H1 (cell line): ENCODE data around the gene CDS2. TPM values are rescaled to one million over a fixed set of nuclear protein-coding genes. Genes with fewer than 3 reads are reported as not detected.

Experiments used
- CBX8 ChIP-seq: fragments of 300-800, 300-1000 bp; sonication (generic); IDR thresholded peaks from 2 replicates; pipeline ENCODE4 v1.7.1; 2016; ENCODE audit warnings: low read depth, low read length, borderline replicate concordance
- CHD2 ChIP-seq: IDR thresholded peaks from 2 replicates; pipeline ENCODE4 v1.6.1; 2012; ENCODE audit warnings: low read length, improper control_type of control experiment
- CREB1 ChIP-seq: IDR thresholded peaks from 2 replicates; pipeline ENCODE4 v1.6.1; 2012; ENCODE audit warnings: inconsistent platforms
- EGR1 ChIP-seq: IDR thresholded peaks from 2 replicates; pipeline ENCODE4 v1.6.1; 2011; ENCODE audit warnings: low read depth, low read length, borderline replicate concordance
- EP300 ChIP-seq, 2 experiments: IDR thresholded peaks; 1 replicate in 1 of 2; 2 replicates in 1 of 2; pipeline ENCODE4 v1.6.1; 2011 to 2012; ENCODE audit warnings: low read depth in 2 of 2, low read length in 2 of 2, mild to moderate bottlenecking in 2 of 2, borderline replicate concordance in 1 of 2, inconsistent platforms in 1 of 2, moderate library complexity in 1 of 2
- POU5F1 ChIP-seq: IDR thresholded peaks from 2 replicates; pipeline ENCODE4 v1.6.1; 2011; ENCODE audit warnings: low read depth, mild to moderate bottlenecking, low read length, moderate library complexity
- ZNF274 ChIP-seq: IDR thresholded peaks from 2 replicates; pipeline ENCODE4 v1.7.0; 2012; ENCODE audit warnings: low read length, borderline replicate concordance; ENCODE audit errors: extremely low read depth
- polyA plus RNA-seq, 7 experiments: library from polyadenylated mRNA; depleted of rRNA in 3 of 7; stranded (reverse) in 5 of 7; unstranded in 2 of 7; fragments of >200 nt in 5 of 7; fragments of 200-250 nt in 2 of 7; gene quantifications; 1 replicate in 5 of 7; 2 replicates in 1 of 7; 4 replicates in 1 of 7; pipeline versions ENCODE4 v1.2.1 to v1.2.3, GENCODE V29; 2011 to 2013; ENCODE audit warnings: missing spikeins in 2 of 7, mixed read lengths in 2 of 7
- total RNA-seq: library from RNA; stranded (reverse); fragmentation: NEBNext Ultra II Directional; extraction: Animal tissue kit (Norgen Biotek cat#: 25700); gene quantifications from 2 replicates; pipeline ENCODE4 v1.2.1, GENCODE V29; 2021
- TF ChIP-seq, protein P1 (sequence below): IDR thresholded peaks from 2 replicates; pipeline ENCODE4 v1.6.1; 2012; ENCODE audit warnings: inconsistent platforms
- TF ChIP-seq, protein P2 (sequence below): IDR thresholded peaks from 2 replicates; pipeline ENCODE4 v1.6.1; 2011; ENCODE audit warnings: low read depth, mild to moderate bottlenecking, low read length; ENCODE audit not compliant: insufficient read depth

The CDS2 gene
- total and polyA plus RNA-seq, 2 of the 8 experiments (the other 6 are each of a cell fraction or from before 2014, with no cell fraction given): 54.0 to 56.2 TPM

DNA sequence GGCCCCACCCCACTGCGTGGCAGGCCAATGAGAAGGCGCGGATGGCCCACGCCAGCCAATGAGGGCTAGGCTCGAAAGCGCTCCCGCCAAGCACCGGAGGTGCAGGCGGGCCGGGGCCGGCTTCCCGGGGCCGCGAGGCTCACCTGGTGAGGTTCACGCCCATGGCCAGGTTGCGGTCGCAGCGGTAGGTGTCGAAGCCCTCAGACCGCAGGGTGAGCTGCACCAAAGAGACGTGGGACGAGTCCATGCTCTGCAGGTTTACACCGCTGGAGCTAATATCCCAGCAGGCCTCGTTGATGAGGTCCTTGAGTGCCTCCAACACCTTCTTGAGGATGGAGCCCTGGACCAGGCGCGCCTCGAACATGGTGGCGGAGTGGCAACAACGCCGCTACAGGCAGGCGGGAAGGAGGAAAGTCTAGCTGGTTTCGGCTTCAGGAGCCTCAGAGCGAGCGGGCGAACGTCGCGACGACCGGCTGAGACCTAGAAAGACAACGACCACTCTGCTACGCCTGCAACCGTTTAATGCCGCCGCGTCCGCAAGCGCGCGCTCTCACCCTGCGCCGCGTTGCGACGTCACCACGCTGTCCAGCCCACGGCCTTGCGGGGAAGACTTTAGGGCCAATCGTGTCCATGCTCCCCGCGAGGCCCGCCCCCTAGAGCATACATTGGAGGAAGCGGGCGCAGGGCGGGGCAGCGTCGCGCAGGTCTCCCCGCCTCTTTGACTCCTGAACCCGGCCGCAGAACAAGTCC lies 7.2 kb upstream of the CDS2 start, which contains the start of gene PCNA (continued):
- TF ChIP-seq, protein P1, sequence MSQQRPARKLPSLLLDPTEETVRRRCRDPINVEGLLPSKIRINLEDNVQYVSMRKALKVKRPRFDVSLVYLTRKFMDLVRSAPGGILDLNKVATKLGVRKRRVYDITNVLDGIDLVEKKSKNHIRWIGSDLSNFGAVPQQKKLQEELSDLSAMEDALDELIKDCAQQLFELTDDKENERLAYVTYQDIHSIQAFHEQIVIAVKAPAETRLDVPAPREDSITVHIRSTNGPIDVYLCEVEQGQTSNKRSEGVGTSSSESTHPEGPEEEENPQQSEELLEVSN: peak; percentile 89
- TF ChIP-seq CREB1: peak; percentile 95
- TF ChIP-seq CHD2: peak; percentile 57; the same call in 1 of the 2 replicates
- TF ChIP-seq EP300 (IDR thresholded peaks at IDR 0.05; ENCODE audit: borderline replicate concordance in 1 of 2, low read depth in 2 of 2, low read length in 2 of 2): no peak
- no peak for TF ChIP-seq ZNF274
- no peak for TF ChIP-seq POU5F1
- no peak for TF ChIP-seq EGR1
- no peak for TF ChIP-seq CBX8
- TF ChIP-seq, protein P2, sequence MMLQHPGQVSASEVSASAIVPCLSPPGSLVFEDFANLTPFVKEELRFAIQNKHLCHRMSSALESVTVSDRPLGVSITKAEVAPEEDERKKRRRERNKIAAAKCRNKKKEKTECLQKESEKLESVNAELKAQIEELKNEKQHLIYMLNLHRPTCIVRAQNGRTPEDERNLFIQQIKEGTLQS: no peak
